ENCODE results near the gene ASAP2. TPM values are rescaled to one million over a fixed set of nuclear protein-coding genes. Genes with fewer than 3 reads are reported as not detected.

Gene ASAP2
- total RNA-seq, 1 donor from 2014 or later, result 10.0 TPM

DNA sequence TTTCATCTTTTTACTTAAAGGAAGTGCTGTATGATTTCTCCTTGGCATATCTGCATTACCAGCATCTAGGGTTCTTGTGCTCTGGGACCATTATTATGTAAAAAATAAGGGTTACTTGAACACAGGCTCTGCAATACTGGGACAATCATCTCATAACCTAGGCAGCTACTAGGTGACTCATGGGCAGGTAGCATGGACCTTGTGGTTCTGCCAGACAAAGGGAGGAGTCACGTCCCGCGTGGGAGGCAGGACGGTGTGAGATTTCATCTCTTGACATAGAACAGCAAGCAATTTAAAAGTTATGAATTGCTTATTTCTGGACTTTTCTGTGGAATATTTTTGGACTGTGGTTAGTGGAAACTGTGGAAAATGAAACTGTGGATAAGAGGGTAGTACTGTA, 34.1 kb downstream of the ASAP2 start:
- no peak for DNase-seq
- Histone ChIP-seq H3K27ac (replicated peaks) (peak overlapping the region; percentile 24), H3K4me1 (peaks cover 84% of the 10 kb centered on the region), H3K9me3 (replicated peaks) (no peaks in the 10 kb centered on the region), H3K27me3 (ENCODE audit: low read depth) (no peaks in the 10 kb centered on the region), H3K4me3 (no peak overlapping the region), H3K36me3 (no peaks in the 10 kb centered on the region)
- TF ChIP-seq, protein P1, sequence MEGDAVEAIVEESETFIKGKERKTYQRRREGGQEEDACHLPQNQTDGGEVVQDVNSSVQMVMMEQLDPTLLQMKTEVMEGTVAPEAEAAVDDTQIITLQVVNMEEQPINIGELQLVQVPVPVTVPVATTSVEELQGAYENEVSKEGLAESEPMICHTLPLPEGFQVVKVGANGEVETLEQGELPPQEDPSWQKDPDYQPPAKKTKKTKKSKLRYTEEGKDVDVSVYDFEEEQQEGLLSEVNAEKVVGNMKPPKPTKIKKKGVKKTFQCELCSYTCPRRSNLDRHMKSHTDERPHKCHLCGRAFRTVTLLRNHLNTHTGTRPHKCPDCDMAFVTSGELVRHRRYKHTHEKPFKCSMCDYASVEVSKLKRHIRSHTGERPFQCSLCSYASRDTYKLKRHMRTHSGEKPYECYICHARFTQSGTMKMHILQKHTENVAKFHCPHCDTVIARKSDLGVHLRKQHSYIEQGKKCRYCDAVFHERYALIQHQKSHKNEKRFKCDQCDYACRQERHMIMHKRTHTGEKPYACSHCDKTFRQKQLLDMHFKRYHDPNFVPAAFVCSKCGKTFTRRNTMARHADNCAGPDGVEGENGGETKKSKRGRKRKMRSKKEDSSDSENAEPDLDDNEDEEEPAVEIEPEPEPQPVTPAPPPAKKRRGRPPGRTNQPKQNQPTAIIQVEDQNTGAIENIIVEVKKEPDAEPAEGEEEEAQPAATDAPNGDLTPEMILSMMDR (IDR thresholded peaks at IDR 0.05; ENCODE audit: borderline replicate concordance), result no peak
- intact Hi-C loops (cut with micrococcal nuclease), result no loop called here

DNA sequence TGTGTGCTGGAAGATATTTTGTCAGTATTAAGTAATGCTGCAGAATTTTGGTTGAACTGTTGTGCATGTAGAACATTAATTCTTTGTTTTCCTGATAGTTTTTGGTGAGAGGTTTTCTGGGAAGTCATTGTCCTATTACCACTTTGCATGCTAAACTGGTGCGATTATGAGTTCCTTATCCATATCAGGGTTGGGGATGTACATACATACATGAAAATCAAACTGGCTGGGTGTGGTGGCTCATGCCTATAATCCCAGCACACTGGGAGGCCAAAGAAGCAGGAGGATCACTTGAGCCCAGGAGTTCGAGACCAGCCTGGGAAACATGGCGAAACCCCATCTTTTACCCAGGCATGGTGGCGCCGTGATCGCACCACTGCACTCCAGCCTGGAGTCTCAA, 34.6 kb downstream of the ASAP2 start:
- Histone ChIP-seq H3K4me1 (peaks cover 83% of the 10 kb centered on the region), H3K9me3 (replicated peaks) (no peaks in the 10 kb centered on the region), H3K27me3 (ENCODE audit: low read depth) (no peaks in the 10 kb centered on the region), H3K4me3 (no peak overlapping the region), H3K27ac (replicated peaks) (peak overlapping the region; percentile 24), H3K36me3 (no peaks in the 10 kb centered on the region)
- TF ChIP-seq, protein P1 (IDR thresholded peaks at IDR 0.05; ENCODE audit: borderline replicate concordance), result no peak
- DNase-seq, result no peak
- intact Hi-C loops (cut with micrococcal nuclease), result no loop called here

DNA sequence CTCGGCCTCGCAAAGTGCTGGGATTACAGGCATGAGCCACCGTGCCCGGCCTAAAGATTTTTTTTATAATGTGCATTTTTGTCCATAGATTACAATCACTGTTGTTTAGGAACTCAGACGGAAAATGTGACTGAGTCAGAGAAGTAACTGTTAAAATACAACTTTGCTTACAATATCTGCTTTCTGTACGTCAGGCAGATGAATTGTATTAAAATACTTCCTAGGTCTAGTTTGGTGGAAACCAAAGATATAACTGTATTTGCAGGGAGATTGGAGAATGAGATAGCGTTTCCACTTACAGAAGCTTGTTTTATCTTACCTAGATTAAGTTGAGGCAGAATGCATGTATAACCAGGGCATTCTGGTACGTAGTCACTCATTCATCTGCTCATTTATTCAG, 36.7 kb downstream of the ASAP2 start:
- H3K27ac ChIP-seq (replicated peaks), result no peak overlapping the region
- no peaks in the 10 kb centered on the region for H3K36me3 ChIP-seq
- no peaks in the 10 kb centered on the region for H3K27me3 ChIP-seq (ENCODE audit: low read depth)
- no peaks in the 10 kb centered on the region for H3K9me3 ChIP-seq (replicated peaks)
- H3K4me1 ChIP-seq, result peaks cover 83% of the 10 kb centered on the region
- intact Hi-C loops (cut with micrococcal nuclease), result no loop called here
- no peak for DNase-seq
- no peak overlapping the region for H3K4me3 ChIP-seq
- TF ChIP-seq, protein P1 (IDR thresholded peaks at IDR 0.05; ENCODE audit: borderline replicate concordance), result no peak

DNA sequence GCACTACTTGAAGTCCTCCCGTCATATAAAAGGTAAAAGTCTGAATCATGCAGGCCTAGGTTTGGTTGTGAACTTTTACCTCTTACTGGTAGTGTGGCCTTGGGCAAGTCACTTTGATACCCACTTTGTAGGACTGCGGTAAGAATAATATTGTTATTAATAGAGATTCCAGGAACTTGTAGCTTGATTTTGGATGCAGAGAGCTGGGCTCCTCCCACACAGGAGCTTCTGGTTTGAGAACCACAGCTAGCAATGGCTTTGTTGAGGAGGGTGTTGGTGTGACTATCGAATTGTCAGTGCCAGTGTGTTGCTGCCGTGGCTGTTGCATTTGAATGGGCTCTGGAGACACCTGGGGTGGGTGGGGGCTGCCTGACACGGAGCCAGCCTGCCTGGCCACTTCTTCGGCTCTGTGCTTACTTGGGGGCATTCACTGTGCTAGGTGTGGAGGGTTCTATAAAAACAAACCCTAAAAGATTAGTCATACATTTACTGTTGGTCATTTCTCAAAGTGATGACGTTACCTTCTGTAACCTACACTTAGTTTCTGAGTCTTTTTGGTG, 38.5 kb downstream of the ASAP2 start:
- no peak for DNase-seq
- no peaks in the 10 kb centered on the region for H3K27me3 ChIP-seq (ENCODE audit: low read depth)
- TF ChIP-seq, protein P1 (IDR thresholded peaks at IDR 0.05; ENCODE audit: borderline replicate concordance), result no peak
- no peaks in the 10 kb centered on the region for H3K9me3 ChIP-seq (replicated peaks)
- intact Hi-C loops (cut with micrococcal nuclease), result no loop called here
- H3K4me3 ChIP-seq, result no peak overlapping the region
- H3K36me3 ChIP-seq, result no peaks in the 10 kb centered on the region
- no peak overlapping the region for H3K27ac ChIP-seq (replicated peaks)
- peaks cover 86% of the 10 kb centered on the region for H3K4me1 ChIP-seq

DNA sequence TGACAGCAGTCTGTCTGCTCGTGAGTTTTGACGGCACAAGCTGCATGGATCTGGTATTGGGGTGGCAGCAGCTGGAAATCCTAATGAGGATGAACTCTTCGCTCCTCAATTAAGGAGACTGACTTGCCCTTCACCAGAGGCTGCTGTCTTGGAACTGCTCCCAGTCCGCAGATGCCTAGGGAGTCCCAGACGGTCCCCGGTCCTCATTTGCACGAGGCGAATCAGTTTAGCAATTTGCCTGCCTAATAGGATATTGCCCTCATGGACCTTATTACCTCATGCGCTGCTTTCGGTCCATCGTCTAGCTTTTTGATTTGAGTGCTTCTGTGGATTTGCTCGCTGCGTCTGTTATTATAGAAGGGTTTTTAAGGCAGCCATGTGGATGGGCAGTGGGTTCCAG, 40.6 kb downstream of the ASAP2 start:
- Histone ChIP-seq H3K4me1 (peaks cover 88% of the 10 kb centered on the region), H3K36me3 (no peaks in the 10 kb centered on the region), H3K9me3 (replicated peaks) (no peaks in the 10 kb centered on the region), H3K27ac (replicated peaks) (peak overlapping the region; percentile 62), H3K27me3 (ENCODE audit: low read depth) (no peaks in the 10 kb centered on the region), H3K4me3 (no peak overlapping the region)
- intact Hi-C loops (cut with micrococcal nuclease), result no loop called here
- DNase-seq, result no peak
- TF ChIP-seq, protein P1 (IDR thresholded peaks at IDR 0.05; ENCODE audit: borderline replicate concordance), result no peak
